Effector CD4-positive, alpha-beta T cell (primary cell): ENCODE measurements around the gene ARMC2.
A peak's percentile ranks its signal among the peaks of the same experiment; 100 is the strongest.
"Not testable (repeated sequence)": the region's sequence is repeated elsewhere in the genome, so short reads cannot be mapped to it uniquely, and the experiment has no call there.

Source experiments
- DNase-seq: peaks from one replicate; pipeline ENCODE4 v3.0.0-alpha.2; 2020

ARMC2 gene

DNA sequence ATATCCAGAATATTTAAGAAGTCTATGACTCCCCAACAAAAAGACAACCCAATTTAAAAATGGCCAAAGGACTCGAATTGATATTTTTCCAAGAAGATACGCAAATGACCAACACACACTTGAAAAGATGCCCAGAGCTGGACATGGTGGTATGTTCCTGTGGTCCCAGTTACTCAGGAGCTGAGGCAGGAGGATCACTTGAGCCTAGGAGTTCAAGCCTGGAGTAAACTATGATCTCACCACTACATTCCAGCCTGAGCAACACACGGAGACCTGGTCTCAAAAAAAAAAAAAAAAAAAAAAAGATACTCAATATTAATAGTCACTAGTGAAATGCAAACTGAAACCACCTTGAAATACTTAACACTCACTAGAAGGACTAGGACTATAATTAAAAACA is 12.2 kb upstream of the ARMC2 start:
- DNase-seq: no peak

DNA sequence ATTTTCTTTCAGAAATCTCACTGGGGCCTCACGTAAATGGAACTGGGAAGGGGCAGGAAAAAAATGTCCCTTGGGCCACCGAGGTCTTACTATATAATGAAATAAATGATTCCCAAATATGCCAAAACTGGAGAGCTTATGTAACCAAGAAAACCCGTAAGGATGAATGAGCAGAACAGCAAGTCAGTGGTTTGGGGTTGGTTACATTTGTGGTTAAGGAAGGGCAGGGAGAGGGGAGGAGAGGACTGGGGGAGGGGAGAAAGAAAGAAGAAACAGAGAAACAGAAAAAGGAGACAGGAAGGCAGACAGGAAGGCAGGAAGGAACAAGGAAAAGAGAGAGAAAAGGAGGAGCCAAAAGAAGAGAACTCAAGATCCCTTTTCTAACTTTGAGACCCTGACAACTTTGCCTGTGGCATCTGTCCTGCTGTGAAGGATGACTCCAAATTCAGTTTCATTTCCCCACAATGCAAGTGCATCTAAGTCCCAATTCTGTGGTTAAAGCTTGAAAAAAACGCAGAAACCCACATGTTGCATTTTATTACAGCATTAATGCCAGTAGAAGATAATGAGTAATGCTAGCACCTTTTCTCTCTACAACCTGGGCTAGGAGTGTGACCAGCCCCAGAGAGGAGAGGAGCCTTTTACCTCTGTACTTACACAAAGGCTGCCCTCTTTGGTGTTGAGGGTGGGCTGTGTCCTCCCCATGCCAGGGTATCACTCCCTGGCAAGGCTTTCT is 10.8 kb upstream of the ARMC2 start:
- no peak for DNase-seq

DNA sequence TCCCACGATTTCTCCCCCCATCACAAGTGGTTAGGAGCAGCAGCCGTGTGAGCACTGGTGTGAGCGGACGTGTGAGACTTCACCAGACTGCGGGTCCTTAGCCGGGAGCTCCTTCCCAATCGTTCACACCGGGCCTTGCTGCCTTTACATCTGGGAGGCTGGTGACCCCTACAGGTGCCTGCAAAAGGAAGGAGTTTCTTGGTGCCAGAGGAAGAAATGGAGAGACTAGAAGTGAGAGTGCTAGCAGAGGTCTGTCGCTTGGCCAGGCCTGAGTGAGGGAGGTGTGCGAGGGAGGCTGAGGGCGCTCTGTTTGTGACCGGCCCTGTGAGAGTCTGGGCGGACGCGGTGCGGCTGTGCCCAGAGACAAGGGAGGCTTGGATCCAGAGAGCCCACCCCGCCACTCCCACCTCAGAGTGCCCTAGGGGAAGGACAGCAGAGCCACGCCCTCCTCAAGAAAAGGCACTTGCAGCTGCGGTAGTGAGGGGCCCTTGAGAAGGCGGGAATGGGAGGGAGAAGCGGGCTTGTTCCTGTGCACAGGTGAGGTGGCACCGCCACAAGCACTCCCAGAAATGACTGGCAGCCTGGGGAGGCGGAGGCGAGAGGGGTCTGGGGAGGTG is 10.0 kb upstream of the ARMC2 start:
- DNase-seq: no peak

DNA sequence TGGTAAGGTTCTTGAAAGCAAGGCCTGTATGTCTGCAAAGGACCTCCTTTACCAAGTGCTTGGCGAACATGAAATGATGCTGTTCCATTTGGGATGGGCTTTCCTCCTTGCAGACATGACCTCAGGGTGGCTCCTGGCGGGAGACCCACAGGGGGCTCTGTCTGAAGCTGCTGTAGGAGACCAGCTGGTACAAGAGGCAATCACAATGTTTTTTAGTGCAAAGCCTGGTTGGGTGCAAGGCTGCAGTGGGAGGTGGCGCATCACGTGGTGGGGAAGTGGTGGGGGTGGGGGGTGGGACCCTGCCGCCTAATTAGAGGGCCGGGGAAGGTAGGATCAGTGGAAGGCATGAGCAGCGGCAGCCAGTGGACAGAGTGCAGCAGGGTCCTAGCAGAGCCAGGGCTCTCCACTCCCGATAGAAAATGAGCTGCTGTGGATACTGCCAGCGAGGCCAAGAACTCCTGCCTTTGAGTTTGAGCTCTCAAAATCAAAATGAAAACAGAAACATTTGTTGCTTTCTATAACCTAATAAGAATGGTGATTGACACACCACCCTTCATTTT is 9.1 kb upstream of the ARMC2 start:
- no peak for DNase-seq

GRCh38 chr6:108840919-108841318 is 7.3 kb upstream of the ARMC2 start:
- DNase-seq: no peak

DNA sequence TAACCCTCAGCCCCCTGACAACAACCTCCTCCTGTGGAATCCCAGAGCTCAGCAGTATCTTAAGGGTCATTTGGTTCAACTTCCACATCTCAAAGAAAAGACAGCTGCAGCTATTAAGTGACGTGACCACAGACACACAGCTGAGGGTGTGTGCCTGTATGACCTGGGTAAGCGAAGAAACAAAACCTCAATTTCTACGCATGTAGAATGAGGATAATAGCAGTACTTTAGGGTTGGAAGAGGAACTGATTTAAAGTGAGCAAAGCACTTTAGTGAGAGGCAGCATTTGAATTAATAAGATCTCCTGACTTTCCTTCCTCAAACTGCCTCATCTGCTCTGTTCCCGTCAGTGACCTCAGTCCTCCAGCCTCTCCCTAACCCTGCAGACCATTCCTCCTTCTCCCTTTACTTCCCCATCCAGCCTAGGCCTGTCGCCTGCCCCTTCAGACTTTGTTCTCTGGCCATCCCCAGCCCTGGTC is 6.8 kb upstream of the ARMC2 start:
- no peak for DNase-seq

- no peak for DNase-seq
Observed at GRCh38 chr6:108844135-108844534, 4.1 kb upstream of the ARMC2 start.

- no peak for DNase-seq
Observed at GRCh38 chr6:108845145-108845544, 3.1 kb upstream of the ARMC2 start.

- no peak for DNase-seq
Observed at GRCh38 chr6:108846101-108846500, 2.1 kb upstream of the ARMC2 start.

DNA sequence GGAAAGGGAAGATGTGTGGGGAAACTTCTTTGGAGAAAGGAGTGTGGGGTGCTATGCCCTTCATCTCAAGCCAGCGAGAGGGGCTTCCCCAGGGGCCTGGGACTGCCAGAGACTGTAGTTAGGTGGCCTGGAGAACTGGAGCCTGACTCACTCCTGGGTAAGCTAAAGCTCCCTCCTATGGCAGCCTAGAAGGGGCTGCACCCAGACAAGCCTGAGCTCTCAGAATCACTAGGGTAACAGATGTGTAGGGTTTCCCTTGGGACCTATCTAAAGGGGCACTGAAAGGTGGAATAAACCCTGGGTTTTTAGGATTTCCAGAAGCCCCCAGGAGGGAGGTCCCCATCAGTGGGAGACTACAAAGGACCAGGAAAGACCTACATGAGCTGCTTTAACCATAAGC is 1.6 kb upstream of the ARMC2 start:
- DNase-seq: no peak

GRCh38 chr6:108847738-108848115 is 495 bp upstream of the ARMC2 start:
- DNase-seq: no peak

- DNase-seq: no peak
Observed at GRCh38 chr6:108850669-108851465, 2.6 kb downstream of the ARMC2 start.

GRCh38 chr6:108851756-108852155 is 3.5 kb downstream of the ARMC2 start:
- DNase-seq: no peak

GRCh38 chr6:108853077-108853476 is 4.9 kb downstream of the ARMC2 start:
- no peak for DNase-seq

DNA sequence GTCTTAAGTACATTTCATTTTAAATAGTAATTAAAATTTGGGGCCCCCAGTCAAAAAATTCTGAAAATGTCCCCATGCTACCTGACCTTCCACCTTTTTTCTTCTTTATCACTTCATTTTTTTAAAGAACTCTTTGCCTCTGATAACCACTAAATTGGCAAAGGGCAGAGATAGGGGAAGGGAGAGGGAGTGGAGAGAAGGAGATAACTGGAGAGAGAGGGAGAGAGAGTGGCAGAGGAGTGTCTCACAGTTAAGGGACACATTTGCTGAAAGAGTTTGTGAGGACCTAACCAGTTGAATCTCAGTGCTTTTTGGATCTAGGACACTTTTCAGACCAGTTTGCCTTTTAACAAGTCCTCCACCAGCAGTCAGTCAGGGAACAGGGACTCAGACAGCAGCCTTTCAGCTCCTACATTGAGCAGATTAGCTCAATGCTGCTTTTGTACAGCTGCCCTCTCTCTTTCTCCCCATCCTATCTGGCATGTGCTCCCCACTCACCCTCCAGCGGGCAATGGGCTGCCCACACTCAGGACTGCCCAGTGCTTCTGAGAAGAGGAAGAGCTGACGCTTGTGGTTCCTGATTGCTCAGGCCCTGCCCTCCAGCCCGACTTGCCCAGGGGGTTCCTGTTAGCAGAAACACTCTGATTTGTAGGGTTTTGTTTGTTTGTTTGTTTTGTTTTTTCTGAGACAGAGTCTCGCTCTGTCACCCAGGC is 14.4 kb downstream of the ARMC2 start:
- DNase-seq: no peak

- DNase-seq: not testable (repeated sequence)
Observed at GRCh38 chr6:108865751-108866286, 17.6 kb downstream of the ARMC2 start.

DNA sequence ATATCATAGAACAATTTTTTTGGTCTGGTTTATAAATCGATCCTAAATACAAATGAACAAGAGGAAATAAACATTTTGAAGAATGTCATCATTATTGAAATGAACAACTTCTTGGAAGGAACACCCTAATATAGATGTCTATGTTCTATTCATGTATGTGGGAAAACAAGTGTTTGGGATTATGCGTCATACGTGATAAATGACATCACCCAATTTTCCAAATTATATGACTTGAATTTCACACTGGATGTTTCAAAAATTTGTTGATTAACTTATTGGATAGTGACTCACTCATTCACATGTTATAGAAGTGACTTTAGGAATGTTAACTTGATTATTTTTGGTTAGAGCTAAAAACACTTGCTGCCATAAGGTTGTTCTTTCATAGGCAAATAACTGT is 18.6 kb downstream of the ARMC2 start:
- no peak for DNase-seq

- no peak for DNase-seq
Observed at GRCh38 chr6:108868647-108869046, 20.4 kb downstream of the ARMC2 start.

GRCh38 chr6:108869876-108870275 is 21.7 kb downstream of the ARMC2 start:
- no peak for DNase-seq

GRCh38 chr6:108870357-108870756 is 22.1 kb downstream of the ARMC2 start:
- DNase-seq: no peak

DNA sequence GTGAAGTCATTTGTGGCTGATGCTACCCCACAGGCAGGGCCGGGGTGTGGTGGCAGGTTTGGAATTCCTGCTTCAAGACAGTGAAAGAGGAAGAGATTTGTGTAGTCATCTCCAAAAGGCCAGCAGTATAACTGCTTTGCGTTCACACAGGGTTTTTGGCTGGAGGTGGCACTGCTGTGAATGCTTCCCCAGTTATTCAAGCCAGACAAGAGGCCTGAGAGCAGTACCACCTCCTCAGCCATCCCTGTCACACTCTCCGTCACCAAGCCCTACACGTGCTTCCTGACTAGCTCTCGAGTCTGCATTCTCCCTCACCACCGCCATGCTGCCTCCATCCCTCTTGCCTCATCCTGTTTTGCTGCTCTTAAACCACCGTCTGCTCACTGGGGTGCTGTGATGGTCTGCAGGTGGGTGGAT is 23.9 kb downstream of the ARMC2 start:
- DNase-seq: peak; percentile 22

DNA sequence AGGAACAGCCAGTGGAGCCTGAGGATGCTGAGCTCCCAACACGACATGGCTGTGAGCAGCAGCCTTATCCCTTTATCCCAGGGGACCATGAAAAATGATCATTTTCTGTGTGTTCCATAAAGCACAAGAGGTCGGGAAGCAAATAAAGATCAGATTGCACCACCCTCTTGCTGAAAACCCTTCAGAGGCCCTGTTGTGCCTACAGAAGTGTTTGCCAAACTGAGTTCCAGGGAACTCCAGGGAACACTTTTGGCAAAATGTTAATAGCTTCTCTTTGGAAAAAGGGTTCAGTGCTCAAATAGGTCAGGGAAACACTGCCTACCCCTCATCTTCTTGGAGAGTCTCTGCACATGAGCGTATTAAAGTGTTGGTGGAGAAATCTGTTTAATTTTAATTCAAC is 24.4 kb downstream of the ARMC2 start:
- no peak for DNase-seq

GRCh38 chr6:108873251-108873650 is 25.0 kb downstream of the ARMC2 start:
- no peak for DNase-seq
